Posterior vena cava (tissue), 2 donors: ENCODE data around the gene ZNF397. TPM values are rescaled to one million over a fixed set of nuclear protein-coding genes. Genes with fewer than 3 reads are reported as not detected.
"Not testable (repeated sequence)": the region's sequence is repeated elsewhere in the genome, so short reads cannot be mapped to it uniquely, and the experiment has no call there.

ENCODE experiments used
- DNase-seq: peaks from one replicate; pipeline ENCODE4 v3.0.0-alpha.2; 2020; ENCODE audit warnings: low spot score
- intact Hi-C, 2 donors: fragments of 100-400 bp; cut with DNase I; formaldehyde crosslinking; loops; one replicate each; pipeline versions ENCODE4 v1.14.1 to v1.14.2; 2022 to 2023
- long read RNA-seq, 2 donors: library from polyadenylated mRNA; unstranded; transcript quantifications; one replicate each; pipeline ENCODE4 v2.0.0, GENCODE V29; 2020 to 2021
- total RNA-seq, 2 donors: library from RNA; stranded (reverse); fragmentation: NEBNext Ultra II Directional; extraction: Animal tissue kit (Norgen Biotek cat#: 25700); gene quantifications; one replicate each; pipeline ENCODE4 v1.2.1, GENCODE V29; 2021
- donor health status: DM: yes; HTN: yes; CAD: no.
- donor health status: DM: yes; HTN: yes; CAD: no.

The ZNF397 gene
- 10 to 100 TPM; 25.5 to 26.3 TPM for total RNA-seq
- long read RNA-seq, donor 1, full-length matches to known transcripts, result 3 of 9 reads
- long read RNA-seq, donor 1, partial matches to known transcripts, result 0 of 9 reads
- long read RNA-seq, donor 1, other reads (novel, unspliced or antisense), result 6 of 9 reads
- long read RNA-seq, donor 2, full-length matches to known transcripts, result 8 of 21 reads
- long read RNA-seq, donor 2, partial matches to known transcripts, result 0 of 21 reads
- long read RNA-seq, donor 2, other reads (novel, unspliced or antisense), result 13 of 21 reads

GRCh38 chr18:35240664-35241447 lies at the start of gene ZNF397:
TSS of gene ZNF397 (plus strand) at chr18:35241034. CDS start at chr18:35242471, 1,437 bp downstream.
- intact Hi-C loops, result loop anchor here in 1 of 2 donors (10.0 kb wide), 1 partner anchor 104 kb away; the partner anchor contains the start of gene ZNF24
- DNase-seq, result peak; percentile 100

- no peak for DNase-seq
- intact Hi-C loops, result no loop called here
These were observed 49.2 kb upstream of the ZNF397 start for GRCh38 chr18:35191698-35192025.

GRCh38 chr18:35192415-35192814 lies 48.4 kb upstream of the ZNF397 start:
- intact Hi-C loops, result no loop called here
- DNase-seq, result no peak

- DNase-seq, result no peak
These were observed 47.5 kb upstream of the ZNF397 start for GRCh38 chr18:35193316-35193715.

GRCh38 chr18:35197296-35197695 lies 43.5 kb upstream of the ZNF397 start:
- no peak for DNase-seq
- intact Hi-C loops, result no loop called here

More at GRCh38 chr18:35193316-35193715, 47.5 kb upstream of the ZNF397 start:
- intact Hi-C loops, result no loop called here

- intact Hi-C loops, result no loop called here
- no peak for DNase-seq
These were observed 39.4 kb upstream of the ZNF397 start for GRCh38 chr18:35201256-35201931.

GRCh38 chr18:35203067-35203466 lies 37.8 kb upstream of the ZNF397 start:
- no peak for DNase-seq
- intact Hi-C loops, result no loop called here

- DNase-seq, result no peak
These were observed 35.6 kb upstream of the ZNF397 start for GRCh38 chr18:35205199-35205712.

GRCh38 chr18:35205746-35206458 lies 34.9 kb upstream of the ZNF397 start:
- DNase-seq, intact Hi-C loops: not testable (repeated sequence)

More at GRCh38 chr18:35205199-35205712, 35.6 kb upstream of the ZNF397 start:
- intact Hi-C loops, result no loop called here

- no peak for DNase-seq
- intact Hi-C loops, result no loop called here
These were observed 25.8 kb upstream of the ZNF397 start for GRCh38 chr18:35215026-35215425.

GRCh38 chr18:35216611-35217010 lies 24.2 kb upstream of the ZNF397 start:
- DNase-seq, intact Hi-C loops: not testable (repeated sequence)

- DNase-seq, intact Hi-C loops: not testable (repeated sequence)
These were observed 21.5 kb upstream of the ZNF397 start for GRCh38 chr18:35219331-35219730.

- intact Hi-C loops, result no loop called here
These were observed 20.4 kb upstream of the ZNF397 start for GRCh38 chr18:35220424-35220823.

GRCh38 chr18:35223797-35224196 lies 17.0 kb upstream of the ZNF397 start:
- intact Hi-C loops, result no loop called here
- no peak for DNase-seq

More at GRCh38 chr18:35220424-35220823, 20.4 kb upstream of the ZNF397 start:
- DNase-seq, result no peak

- intact Hi-C loops, result no loop called here
- DNase-seq, result no peak
These were observed 13.6 kb upstream of the ZNF397 start for GRCh38 chr18:35227254-35227653.

- intact Hi-C loops, result no loop called here
These were observed 9.8 kb upstream of the ZNF397 start for GRCh38 chr18:35231052-35231451.

GRCh38 chr18:35236571-35237363 lies 4.1 kb upstream of the ZNF397 start:
- intact Hi-C loops, result no loop called here

More at GRCh38 chr18:35231052-35231451, 9.8 kb upstream of the ZNF397 start:
- DNase-seq, result peak; percentile 89

GRCh38 chr18:35239314-35239713 lies 1.5 kb upstream of the ZNF397 start:
- intact Hi-C loops, result no loop called here
- no peak for DNase-seq

More at GRCh38 chr18:35236571-35237363, 4.1 kb upstream of the ZNF397 start:
- no peak for DNase-seq
